Right lobe of liver (tissue), 4 donors: Measurements from ENCODE around the gene HEXD.

ENCODE experiments used
- POLR2A ChIP-seq: fragments of 450-650 bp; IDR thresholded peaks from one replicate; pipeline ENCODE4 v1.6.1; 2017; ENCODE audit warnings: antibody characterized with exemption, mild to moderate bottlenecking
- TF ChIP-seq, protein P1 (sequence below), 4 donors: fragments of 200-600 bp in 3 of 4; fragments of 450-650 bp in 1 of 4; IDR thresholded peaks; one replicate each; pipeline versions ENCODE4 v1.5.1 to v1.8.0; 2016 to 2022; ENCODE audit warnings: antibody characterized with exemption in 4 of 4, mild to moderate bottlenecking in 2 of 4
- donor health status: DM: no; HTN: no; CAD: no.
- donor health status: DM: no; HTN: no; CAD: no.
- donor health status: DM: no; HTN: yes; CAD: no.

DNA sequence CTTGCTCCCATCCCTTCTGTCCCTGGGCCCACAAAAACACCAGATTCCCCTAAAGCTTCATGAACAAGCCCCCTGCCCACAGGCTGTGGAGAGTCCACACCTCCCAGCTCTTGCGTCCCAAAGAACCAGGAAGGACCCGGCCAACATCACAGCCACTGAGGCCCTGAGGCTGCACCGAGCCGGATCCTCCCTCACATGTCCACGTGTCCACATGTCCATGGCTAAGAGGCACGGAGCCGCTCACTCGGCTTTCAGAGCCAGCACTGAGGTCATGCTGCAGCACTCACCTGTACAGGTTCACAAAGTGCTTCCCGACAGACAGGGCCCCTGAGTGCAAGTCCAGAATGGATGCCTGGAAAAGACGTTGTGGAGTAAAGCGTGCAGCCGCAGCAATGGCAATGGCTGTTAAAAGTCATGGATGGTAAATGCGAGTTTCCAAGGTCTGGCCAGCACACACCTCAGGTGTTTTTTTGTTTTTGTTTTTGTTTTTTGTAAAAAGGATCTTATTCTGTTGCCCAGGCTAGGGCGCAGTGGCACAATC, 11.9 kb upstream of the HEXD start:
- TF ChIP-seq, protein P1, sequence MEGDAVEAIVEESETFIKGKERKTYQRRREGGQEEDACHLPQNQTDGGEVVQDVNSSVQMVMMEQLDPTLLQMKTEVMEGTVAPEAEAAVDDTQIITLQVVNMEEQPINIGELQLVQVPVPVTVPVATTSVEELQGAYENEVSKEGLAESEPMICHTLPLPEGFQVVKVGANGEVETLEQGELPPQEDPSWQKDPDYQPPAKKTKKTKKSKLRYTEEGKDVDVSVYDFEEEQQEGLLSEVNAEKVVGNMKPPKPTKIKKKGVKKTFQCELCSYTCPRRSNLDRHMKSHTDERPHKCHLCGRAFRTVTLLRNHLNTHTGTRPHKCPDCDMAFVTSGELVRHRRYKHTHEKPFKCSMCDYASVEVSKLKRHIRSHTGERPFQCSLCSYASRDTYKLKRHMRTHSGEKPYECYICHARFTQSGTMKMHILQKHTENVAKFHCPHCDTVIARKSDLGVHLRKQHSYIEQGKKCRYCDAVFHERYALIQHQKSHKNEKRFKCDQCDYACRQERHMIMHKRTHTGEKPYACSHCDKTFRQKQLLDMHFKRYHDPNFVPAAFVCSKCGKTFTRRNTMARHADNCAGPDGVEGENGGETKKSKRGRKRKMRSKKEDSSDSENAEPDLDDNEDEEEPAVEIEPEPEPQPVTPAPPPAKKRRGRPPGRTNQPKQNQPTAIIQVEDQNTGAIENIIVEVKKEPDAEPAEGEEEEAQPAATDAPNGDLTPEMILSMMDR (IDR thresholded peaks at IDR 0.05) = no peak
- TF ChIP-seq POLR2A = no peak
